Non-pigmented ciliary epithelial cell (primary cell): Measurements from ENCODE around the gene RSPRY1.
A peak's percentile ranks its signal among the peaks of the same experiment; 100 is the strongest.

Source experiments
- DNase-seq: peaks from one replicate; pipeline ENCODE4 v3.0.0-alpha.2; 2010; ENCODE audit warnings: low read depth

The RSPRY1 gene

DNA sequence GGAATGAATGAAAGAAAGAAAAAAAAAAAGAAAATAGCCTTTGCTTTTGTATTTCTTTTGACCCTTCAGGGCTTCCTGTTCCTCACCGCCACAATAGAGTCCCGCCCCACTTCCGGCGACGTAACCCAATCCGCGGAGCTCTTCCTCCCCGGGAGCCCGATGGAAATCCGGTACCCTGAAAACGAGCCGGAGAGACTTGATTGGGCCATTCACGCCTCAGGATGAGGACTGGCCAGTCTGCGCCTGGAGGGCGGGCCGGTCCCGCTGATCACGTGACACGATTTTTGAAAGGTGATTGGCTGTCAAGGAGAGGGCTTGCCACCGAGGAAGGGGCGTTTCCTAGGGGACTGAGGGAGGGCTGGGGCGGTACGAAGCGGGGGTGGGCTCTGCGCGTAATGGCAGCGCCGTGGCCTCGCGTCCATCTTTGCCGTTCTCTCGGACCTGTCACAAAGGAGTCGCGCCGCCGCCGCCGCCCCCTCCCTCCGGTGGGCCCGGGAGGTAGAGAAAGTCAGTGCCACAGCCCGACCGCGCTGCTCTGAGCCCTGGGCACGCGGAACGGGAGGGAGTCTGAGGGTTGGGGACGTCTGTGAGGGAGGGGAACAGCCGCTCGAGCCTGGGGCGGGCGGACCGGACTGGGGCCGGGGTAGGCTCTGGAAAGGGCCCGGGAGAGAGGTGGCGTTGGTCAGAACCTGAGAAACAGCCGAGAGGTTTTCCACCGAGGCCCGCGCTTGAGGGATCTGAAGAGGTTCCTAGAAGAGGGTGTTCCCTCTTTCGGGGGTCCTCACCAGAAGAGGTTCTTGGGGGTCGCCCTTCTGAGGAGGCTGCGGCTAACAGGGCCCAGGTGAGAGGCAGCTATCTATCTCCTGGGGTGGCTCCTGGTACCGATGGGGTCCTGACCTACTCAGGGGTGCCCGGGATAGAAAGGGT is at the start of gene RSPRY1, which contains the start of gene PSME3IP1:
TSS of gene RSPRY1 (plus strand) at position 385 of the 927 bp plus-strand sequence. CDS start 18,330 bp downstream, outside the sequence.
TSS of gene PSME3IP1 (minus strand) at position 95 of the 927 bp plus-strand sequence. CDS start 12,185 bp downstream, outside the sequence.
- DNase-seq: peak; percentile 98

DNA sequence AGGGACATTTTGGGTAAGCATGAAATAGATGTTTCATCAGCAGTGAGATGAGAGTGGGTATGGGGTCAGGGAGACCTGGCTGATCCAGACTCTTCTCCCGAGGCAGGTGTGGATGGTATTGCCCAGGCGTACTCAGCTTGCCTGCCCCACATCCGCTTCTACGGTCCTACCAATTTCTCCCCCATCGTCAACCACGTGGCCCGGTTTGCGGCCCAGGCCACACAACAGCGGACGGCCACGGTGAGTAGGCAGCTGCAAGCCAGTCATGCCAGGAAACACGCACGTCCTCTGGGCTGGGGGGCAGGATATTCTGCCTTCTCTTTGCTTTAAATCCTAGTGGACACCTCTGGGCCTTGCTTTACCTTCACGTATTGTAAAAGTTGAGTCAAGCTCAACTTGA is 49.1 kb upstream of the RSPRY1 start:
- DNase-seq: no peak

GRCh38 chr16:57137566-57138273 is 48.4 kb upstream of the RSPRY1 start:
- no peak for DNase-seq

GRCh38 chr16:57138281-57138935 is 47.7 kb upstream of the RSPRY1 start:
- no peak for DNase-seq

- DNase-seq: no peak
Measured at GRCh38 chr16:57140931-57141668, 45.0 kb upstream of the RSPRY1 start.

GRCh38 chr16:57141822-57142631 is 44.1 kb upstream of the RSPRY1 start:
- DNase-seq: no peak

- DNase-seq: no peak
Measured at GRCh38 chr16:57143149-57143921, 42.8 kb upstream of the RSPRY1 start.

DNA sequence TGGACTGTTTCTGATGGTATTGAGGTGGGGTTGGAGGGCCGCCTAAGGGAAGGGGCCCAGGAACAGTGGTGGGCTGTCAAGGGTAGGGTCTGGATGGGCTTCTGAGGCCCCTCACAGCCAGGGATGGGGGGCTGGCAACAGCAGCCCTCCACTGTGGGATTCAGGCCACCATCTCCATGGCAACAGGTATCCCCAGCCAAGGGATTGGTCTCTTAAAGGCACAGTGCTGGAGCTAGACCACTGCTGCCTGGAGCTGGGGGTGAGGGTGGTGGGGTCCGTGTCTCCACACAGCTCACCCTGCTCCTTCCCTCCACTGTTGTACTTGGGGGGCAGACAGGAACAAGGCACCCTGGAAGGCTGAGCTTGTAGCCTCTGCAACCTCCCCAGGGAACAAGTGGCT is 42.1 kb upstream of the RSPRY1 start:
- no peak for DNase-seq

DNA sequence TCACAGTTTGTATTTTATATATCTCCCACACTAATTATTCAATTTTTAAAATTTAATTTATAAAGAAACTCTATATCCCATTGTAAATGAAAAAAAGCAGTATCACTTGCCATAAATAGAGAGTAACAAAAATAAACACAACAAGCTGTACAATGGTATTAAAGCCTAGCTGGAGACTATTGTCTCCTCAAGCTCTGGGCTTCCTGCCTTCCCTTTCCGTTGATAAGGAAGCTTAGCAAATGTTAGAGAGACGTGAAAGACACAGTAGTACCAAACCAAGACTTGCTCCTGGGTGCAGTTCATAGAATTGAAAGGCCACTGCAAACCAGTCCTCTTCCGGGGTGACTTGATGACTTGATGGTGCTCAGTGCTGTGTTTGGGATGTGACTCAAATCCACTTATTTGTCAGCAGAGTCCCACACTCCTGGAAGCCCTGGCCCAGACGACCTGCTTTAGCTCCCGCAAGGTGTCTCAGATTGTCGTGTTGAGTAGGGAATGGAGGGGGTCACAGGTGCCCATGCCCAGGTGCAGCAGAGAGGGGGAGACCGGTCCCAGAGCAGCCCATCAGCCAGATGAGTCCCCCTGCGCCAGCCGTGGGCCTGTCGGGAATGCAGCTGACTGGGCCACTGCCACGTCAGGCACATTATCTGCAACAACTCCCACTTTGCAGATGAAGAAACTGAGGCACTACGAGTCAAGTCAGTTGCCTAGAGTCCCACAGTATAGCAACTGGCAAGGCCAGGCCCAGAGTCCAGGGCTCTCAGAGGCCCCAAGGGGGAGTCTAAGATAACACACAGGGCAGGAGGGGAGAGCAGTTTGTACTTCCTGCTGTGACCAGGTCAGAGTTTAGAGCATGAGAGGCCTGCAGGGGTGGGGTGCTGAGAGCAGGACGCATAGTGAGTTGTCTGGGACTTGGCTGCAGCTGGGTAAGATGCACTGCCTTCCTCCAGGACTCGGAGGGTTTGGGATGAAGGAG is 40.8 kb upstream of the RSPRY1 start:
- DNase-seq: no peak

DNA sequence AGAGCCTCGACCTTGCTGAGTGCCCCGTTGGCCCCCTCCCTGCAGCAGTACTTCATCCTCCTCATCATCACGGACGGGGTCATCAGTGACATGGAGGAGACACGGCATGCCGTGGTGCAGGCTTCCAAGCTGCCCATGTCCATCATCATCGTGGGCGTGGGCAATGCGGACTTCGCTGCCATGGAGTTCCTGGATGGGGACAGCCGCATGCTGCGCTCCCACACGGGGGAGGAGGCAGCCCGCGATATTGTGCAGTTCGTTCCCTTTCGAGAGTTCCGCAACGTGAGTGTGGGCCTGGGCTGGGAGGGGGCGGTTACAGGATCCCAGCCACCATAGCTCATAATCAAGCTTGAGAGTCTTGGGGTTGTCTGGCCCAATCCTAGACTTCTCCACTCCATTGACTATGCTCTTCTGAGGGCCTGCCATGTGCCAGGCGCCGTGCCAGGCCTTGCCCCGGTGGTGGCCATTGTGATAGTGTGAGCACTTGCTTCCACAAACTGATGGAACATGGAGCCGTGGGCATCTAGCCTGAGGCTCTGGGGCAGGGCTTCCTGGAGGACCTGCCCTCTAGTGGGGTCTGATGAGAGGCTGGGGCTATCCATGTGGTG is 40.0 kb upstream of the RSPRY1 start:
- DNase-seq: no peak

DNA sequence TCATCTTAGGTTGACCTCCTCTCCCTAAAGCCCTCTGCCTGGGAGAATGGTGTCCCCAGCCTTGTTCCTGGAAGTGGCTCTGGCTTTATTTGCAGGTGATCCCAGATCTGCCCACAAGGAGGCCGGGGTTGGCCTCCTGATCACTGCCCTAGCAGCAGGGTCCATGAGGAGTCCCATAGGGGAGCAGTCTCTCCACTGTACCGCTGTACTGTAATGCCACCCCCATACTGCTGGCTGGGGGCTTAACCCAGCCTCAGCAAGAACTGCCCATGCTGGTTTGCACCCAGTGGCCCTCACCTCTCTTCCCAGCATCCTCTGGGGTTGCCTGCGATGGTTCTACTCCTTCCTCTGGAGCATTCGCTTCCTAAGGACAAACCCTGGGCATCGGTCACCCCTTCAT is 39.4 kb upstream of the RSPRY1 start:
- no peak for DNase-seq

GRCh38 chr16:57147381-57148221 is 38.5 kb upstream of the RSPRY1 start:
- no peak for DNase-seq

DNA sequence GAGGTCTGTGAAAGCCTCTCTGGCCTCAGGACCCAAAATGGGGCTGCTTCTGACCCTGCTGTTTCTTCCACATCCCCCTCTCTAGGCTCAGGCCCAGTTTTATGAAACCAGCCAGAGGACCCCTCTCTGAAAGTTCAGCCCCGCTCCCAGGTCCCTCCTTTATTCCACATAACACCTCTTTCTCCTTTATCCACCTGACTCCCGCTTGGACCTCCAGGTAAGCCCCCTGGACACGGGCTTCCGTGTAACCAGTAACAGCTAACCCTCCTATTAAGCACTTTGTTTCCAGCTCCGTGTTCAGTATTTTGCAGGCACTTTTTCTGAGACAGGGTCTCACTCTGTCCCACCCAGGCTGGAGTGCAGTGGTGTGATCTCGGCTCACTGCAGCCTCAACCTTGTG is 37.6 kb upstream of the RSPRY1 start:
- DNase-seq: no peak

- no peak for DNase-seq
Measured at GRCh38 chr16:57149391-57149790, 36.7 kb upstream of the RSPRY1 start.

DNA sequence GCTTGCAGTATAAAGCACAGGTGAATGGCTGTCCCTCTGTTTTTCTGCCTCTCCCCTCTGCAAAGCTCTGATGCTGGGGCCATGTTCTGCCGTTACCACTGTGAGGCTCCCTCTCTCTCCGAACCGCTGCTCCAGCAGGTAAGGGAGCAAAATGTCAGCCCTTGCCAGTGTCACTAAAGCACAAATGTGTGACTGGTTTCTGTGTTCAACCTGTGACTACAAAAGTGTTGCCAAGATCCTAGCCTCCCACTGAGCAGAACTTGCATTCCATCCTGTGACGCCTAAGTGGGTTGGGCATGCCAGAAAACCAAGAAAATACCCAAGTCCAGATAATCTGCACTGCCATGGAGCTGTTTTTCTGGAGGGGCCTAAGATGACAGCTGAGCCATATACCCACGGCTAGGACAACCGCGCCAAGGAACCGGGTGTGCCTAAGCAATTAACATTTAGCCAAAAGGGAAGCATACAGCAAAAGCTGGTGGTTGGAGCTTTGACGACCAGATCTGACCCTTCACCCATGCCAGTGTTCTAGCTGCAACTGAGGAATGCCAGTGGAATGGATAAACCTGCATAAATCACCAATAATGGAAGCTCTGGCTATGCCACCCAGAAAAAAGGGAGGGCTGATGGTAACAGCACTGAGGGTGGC is 35.3 kb upstream of the RSPRY1 start:
- no peak for DNase-seq

- no peak for DNase-seq
Measured at GRCh38 chr16:57151369-57151768, 34.8 kb upstream of the RSPRY1 start.
